GM04504 (cell line): ENCODE results near the gene ZNF280C.
A peak's percentile ranks its signal among the peaks of the same experiment; 100 is the strongest.
"Not testable (repeated sequence)": the region's sequence is repeated elsewhere in the genome, so short reads cannot be mapped to it uniquely, and the experiment has no call there.

Source experiments
- DNase-seq: peaks from one replicate; pipeline ENCODE4 v3.0.0-alpha.2; 2012; ENCODE audit warnings: low read depth

The ZNF280C gene

GRCh38 chrX:130268449-130269170 lies at the start of gene ZNF280C:
Gene ZNF280C, minus strand, starts transcription at chrX:130268899. Its CDS starts 8,450 bp downstream, at chrX:130260449.
- peak; percentile 73 for DNase-seq

GRCh38 chrX:130304587-130305368 lies 36.1 kb upstream of the ZNF280C start:
- no peak for DNase-seq

GRCh38 chrX:130301977-130302376 lies 33.3 kb upstream of the ZNF280C start:
- DNase-seq, result no peak

- no peak for DNase-seq
Measured at GRCh38 chrX:130301405-130301804, 32.7 kb upstream of the ZNF280C start.

- no peak for DNase-seq
Measured at GRCh38 chrX:130300010-130300282, 31.2 kb upstream of the ZNF280C start.

GRCh38 chrX:130299279-130300009 lies 30.7 kb upstream of the ZNF280C start:
- DNase-seq, result no peak

GRCh38 chrX:130296743-130297142 lies 28.0 kb upstream of the ZNF280C start:
- DNase-seq, result no peak

GRCh38 chrX:130296297-130296678 lies 27.6 kb upstream of the ZNF280C start:
- DNase-seq, result no peak

GRCh38 chrX:130295519-130296296 lies 27.0 kb upstream of the ZNF280C start:
- DNase-seq, result no peak

GRCh38 chrX:130287071-130287770 lies 18.5 kb upstream of the ZNF280C start:
- no peak for DNase-seq

- no peak for DNase-seq
Measured at GRCh38 chrX:130285710-130286109, 17.0 kb upstream of the ZNF280C start.

GRCh38 chrX:130285069-130285620 lies 16.4 kb upstream of the ZNF280C start:
- DNase-seq, result peak; percentile 4

- no peak for DNase-seq
Measured at GRCh38 chrX:130282151-130282550, 13.5 kb upstream of the ZNF280C start.

- DNase-seq, result no peak
Measured at GRCh38 chrX:130280901-130281300, 12.2 kb upstream of the ZNF280C start.

GRCh38 chrX:130272253-130272652 lies 3.6 kb upstream of the ZNF280C start:
- not testable (repeated sequence) for DNase-seq

- DNase-seq, result not testable (repeated sequence)
Measured at GRCh38 chrX:130269391-130269790, 692 bp upstream of the ZNF280C start.

- DNase-seq, result no peak
Measured at GRCh38 chrX:130267956-130268448, 697 bp downstream of the ZNF280C start.

GRCh38 chrX:130264573-130264972 lies 4.1 kb downstream of the ZNF280C start:
- no peak for DNase-seq

GRCh38 chrX:130263016-130263415 lies 5.7 kb downstream of the ZNF280C start:
- DNase-seq, result no peak

GRCh38 chrX:130262231-130262630 lies 6.5 kb downstream of the ZNF280C start:
- DNase-seq, result no peak

GRCh38 chrX:130261296-130261893 lies 7.3 kb downstream of the ZNF280C start:
- DNase-seq, result no peak
